HL-60 (cell line): ENCODE measurements around the gene NCMAP.

ENCODE experiments used
- CTCF ChIP-seq: IDR thresholded peaks from one replicate; pipeline ENCODE4 v1.5.1; 2011; ENCODE audit warnings: low read length, control low read depth, inconsistent platforms; ENCODE audit not compliant: insufficient read depth
- GABPA ChIP-seq: IDR thresholded peaks from 2 replicates; pipeline ENCODE4 v1.6.1; 2012; ENCODE audit warnings: low read depth
- POLR2AphosphoS5 ChIP-seq: IDR thresholded peaks from 2 replicates; pipeline ENCODE4 v1.6.1; 2012; ENCODE audit warnings: low read depth
- REST ChIP-seq: IDR thresholded peaks from 2 replicates; pipeline ENCODE4 v1.6.1; 2012; ENCODE audit warnings: low read depth; ENCODE audit not compliant: insufficient replicate concordance

DNA sequence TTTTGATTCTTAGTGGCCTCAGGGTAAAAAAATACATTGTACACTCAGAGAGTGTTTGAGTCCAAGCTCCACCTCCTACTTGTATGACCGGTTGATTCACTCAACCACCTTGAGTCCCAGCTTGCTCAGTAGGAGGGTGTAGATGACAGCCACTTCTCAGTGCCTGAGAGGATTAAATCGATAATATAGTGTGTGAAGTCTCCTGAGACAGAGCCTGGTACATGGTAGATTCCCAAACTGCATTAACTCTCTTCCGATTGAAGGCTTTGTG, 38.4 kb downstream of the NCMAP start:
- TF ChIP-seq CTCF = no peak
- TF ChIP-seq REST = no peak
- no peak for TF ChIP-seq POLR2AphosphoS5
- no peak for TF ChIP-seq GABPA
